Breast epithelium (tissue), 3 donors: Measurements from ENCODE around the gene PRR12.

Experiments used
- CTCF ChIP-seq, 3 donors: fragments of 450-650 bp; IDR thresholded peaks; one replicate each; pipeline ENCODE4 v1.5.1; 2016 to 2017; ENCODE audit warnings: antibody characterized with exemption in 3 of 3, mild to moderate bottlenecking in 3 of 3, moderate library complexity in 3 of 3
- POLR2A ChIP-seq: fragments of 450-650 bp; IDR thresholded peaks from one replicate; pipeline ENCODE4 v1.6.1; 2016; ENCODE audit warnings: antibody characterized with exemption, mild to moderate bottlenecking, moderate library complexity
- POLR2AphosphoS5 ChIP-seq, 3 donors: sonication (generic); formaldehyde crosslinking; IDR thresholded peaks; one replicate each; pipeline ENCODE4 v1.6.1; 2017; ENCODE audit warnings: antibody characterized with exemption in 3 of 3

DNA sequence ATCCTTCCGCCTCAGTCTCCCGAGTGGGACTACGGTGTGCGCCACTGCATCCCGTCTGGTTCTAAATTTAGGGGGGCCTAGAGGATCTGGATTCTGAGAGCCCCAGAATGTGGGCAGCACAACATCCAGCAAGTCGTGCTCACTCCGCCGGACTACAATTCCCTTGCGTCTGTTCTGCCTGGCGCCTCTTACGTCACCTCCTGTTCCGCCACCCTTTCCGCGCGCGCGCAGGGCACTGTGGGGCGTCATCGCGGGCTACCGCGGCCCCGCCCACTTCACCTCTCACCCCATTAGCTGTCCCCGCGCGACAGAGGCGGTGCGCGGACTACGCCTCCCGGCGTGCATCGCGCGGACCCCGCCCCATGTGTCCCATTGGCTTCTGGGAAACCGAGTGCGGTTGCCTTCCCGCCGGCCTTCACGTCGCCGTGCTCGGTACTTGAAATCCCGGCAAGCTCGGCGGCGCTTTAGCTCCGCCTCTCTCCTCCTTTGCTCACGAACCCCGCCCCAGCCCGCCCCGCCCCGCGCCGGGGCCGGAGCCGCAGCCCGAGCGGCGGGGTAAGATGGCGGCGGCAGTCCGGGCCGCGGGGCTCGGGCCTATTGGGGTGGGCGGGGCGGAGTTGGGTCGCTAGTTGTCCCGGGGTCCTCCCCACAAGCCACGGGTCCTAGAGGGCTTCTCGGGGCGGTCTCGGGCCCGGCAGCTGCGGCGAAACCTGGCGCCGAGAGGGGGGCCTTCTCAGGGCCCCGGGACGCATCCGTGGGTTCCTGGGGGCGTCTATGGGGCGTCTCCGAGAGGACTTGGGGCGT is 50.9 kb downstream of the PRR12 start, which contains the start of gene SCAF1:
- TF ChIP-seq CTCF (IDR thresholded peaks at IDR 0.05), result no peak
- peak; percentile 85 for TF ChIP-seq POLR2A
- TF ChIP-seq POLR2AphosphoS5 (IDR thresholded peaks at IDR 0.05), result peak; percentile 87 to 96 (median 92)
